Pons (tissue), 1 donor: Measurements from ENCODE around the gene HSFX2.
"Not testable (repeated sequence)": the region's sequence is repeated elsewhere in the genome, so short reads cannot be mapped to it uniquely, and the experiment has no call there.

Experiments
- DNase-seq: peaks from one replicate; pipeline ENCODE4 v3.0.0-alpha.2; 2016; ENCODE audit warnings: low spot score

Gene HSFX2

DNA sequence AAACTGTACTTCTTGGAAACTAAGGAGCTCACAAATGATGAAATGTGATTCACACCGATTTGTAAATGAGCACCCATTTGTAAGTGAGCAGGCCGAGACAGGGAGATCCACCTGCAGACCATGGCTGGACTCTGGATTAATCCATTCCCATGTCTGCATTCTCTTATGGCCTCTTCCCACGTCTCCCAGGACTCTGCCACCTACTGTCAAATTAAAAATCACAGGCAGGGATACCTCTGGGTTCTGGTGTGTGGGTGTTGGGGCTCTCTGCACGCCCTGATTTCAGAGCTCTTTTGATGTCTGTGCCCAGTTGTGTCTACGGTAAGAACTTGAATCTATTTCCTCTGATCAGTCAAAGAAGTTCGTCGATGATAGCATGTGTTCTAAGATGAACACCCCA lies 4.1 kb downstream of the HSFX2 start:
- DNase-seq = not testable (repeated sequence)

GRCh38 chrX:149587359-149587758 lies 7.8 kb downstream of the HSFX2 start, which contains the start of gene MAGEA9B:
TSS of gene MAGEA9B (minus strand) at chrX:149587459. CDS start at chrX:149583179, 4,280 bp downstream.
- DNase-seq = not testable (repeated sequence)

DNA sequence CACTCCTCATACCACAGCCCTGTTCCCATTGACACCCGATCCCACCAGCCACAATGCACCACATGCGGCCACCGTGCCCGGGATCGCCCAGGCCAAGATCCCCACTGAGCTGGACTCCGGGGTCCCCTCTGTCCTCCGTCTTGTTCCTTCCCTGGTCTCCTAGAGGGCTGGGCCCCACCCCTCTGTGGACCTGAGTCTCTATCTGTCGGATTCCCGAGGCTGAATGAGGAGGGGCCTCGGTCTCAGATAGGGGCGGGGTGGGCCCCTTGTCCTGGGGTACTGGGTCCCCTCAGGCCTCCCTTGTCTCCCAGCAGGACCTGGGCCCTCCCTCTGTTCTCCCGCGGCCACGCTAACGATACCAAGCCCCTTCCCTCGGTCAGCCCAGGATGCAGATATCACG lies 9.5 kb downstream of the HSFX2 start:
- DNase-seq = not testable (repeated sequence)

DNA sequence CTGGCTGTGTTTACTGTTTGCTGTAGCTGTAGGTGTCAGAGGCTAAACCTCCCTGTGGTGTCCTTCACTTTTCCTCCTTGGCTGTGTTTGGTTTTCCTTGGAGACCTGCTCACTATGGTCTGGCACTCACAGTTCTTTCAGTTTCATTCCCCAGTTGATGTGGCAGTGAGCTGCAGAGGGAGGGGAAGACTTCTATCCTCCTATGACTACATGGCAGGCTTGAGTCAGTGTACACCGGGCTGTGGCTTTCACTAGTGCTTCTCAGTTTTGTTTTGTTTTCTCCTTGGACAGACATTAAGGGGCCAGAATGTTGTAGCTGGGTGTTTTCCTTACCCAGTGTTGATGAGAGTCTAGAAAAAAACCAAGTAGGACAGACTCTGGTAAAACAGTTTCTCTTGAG lies 21.7 kb downstream of the HSFX2 start:
- not testable (repeated sequence) for DNase-seq

DNA sequence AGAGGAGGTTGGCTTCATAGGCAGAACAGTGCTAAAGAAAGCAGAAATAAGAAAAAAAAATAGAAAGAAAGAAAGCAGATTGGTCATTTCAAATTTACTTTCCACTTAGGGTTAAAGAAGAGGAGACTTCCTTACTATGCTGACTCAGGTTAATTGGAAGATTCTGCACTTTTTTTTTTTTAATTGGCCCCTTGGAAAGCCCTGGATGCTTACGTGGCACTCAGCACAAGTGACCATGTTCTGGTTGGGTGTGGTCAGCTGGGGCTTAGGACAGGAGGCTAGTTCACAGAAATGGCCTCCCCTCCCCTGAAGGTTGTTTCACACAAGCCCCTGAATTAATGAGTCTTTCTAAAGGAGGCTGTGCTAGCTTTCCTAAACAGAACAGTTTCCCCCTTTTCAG lies 22.4 kb downstream of the HSFX2 start:
- DNase-seq = no peak

GRCh38 chrX:149571770-149572169 lies 23.3 kb downstream of the HSFX2 start:
- no peak for DNase-seq

- no peak for DNase-seq
Observed at GRCh38 chrX:149570668-149571067, 24.4 kb downstream of the HSFX2 start.

GRCh38 chrX:149569770-149570169 lies 25.3 kb downstream of the HSFX2 start:
- DNase-seq = no peak

- DNase-seq = no peak
Observed at GRCh38 chrX:149568701-149569296, 26.3 kb downstream of the HSFX2 start.

DNA sequence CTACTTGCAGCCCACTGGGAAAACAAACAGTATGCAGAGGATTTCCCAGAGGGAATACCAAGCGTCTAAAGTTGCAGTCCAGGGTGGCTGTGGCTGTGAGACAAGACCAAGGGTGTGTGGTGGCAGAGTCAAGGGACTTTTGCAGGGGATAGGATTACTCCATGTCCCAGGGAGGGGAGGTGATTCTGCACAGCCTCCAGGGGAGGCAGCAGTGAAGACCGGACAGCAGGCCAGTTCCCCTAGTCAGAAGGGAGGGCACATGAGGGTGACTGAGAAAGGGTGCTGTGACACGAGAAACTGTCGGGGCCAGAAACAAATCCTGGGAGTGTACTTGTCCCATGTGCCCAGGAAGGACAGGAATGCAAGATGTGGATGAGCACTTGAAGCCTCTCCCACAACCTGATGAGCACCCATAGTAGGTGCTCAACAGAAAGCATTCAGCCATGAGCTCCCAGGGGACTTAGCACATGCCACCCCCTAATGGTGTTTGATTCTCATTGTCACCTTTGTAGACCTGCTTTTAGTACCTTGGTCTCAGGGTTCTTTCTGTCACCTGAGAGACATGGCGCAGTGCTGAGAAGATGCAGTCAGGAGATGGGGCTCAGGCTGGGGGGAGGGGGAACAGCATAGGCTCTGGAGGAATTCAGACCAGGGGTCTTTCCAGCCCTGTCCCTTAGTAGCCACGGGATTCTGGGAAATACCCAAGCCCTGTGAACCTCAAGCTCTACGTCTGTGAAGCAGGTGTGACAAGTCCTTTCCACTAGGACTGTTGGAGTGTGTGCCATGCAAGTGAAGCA lies 27.3 kb downstream of the HSFX2 start:
- DNase-seq = no peak

DNA sequence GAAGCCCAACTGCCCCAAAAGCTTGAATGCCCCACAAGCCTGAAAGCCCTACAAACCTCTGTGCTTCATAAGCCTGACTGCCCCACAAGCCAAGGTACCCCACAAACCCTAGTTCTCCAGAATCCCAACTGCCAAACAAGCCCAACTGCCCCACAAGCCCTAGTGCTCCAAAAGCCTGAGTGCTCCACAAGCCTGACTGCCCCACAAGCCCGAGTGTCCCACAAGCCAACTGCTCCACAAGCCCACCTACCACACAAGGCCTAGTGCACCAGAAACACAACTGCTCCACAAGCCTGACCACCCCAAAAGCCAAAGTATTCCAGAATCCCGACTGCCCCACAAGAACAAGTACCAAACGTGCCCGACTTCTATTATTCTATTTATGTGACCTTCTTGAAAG lies 31.8 kb downstream of the HSFX2 start:
- no peak for DNase-seq

- not testable (repeated sequence) for DNase-seq
Observed at GRCh38 chrX:149555251-149555650, 39.9 kb downstream of the HSFX2 start.

DNA sequence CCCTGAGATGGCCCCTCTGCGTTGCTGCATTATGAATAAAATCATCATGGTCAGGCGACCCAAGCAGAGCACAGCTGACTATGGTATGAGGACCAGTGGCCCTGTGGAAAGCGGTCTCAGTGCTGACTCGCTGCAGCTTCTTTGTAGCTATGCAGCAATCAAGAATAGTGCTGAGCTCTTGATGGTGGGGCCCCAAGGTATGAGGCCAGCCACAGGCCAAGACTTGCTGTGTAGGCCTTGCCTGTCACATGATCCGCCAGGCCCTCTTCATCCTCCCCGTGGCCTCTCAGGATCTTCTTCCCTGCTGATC lies 43.2 kb downstream of the HSFX2 start:
- DNase-seq = not testable (repeated sequence)

- DNase-seq = not testable (repeated sequence)
Observed at GRCh38 chrX:149551245-149551938, 43.7 kb downstream of the HSFX2 start.

DNA sequence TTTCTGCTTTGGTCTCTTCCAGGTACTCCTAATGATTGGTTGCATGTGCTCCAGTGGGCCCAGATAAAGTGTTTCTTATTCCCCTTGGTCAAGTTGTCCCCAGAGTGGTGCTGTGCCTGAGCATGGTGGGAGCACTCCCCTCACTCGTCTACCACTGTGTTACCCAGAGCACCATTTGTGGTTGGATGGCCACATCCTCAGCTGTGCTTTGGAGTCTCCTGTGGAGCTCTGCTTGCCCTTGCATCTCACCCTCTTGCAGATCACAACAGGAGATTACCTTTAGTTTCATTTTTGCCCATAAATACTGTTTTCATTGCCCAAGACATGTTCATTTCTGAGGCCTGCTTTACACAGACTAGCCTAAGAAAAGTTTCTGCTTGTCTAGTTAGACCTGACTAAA lies 44.7 kb downstream of the HSFX2 start:
- not testable (repeated sequence) for DNase-seq

DNA sequence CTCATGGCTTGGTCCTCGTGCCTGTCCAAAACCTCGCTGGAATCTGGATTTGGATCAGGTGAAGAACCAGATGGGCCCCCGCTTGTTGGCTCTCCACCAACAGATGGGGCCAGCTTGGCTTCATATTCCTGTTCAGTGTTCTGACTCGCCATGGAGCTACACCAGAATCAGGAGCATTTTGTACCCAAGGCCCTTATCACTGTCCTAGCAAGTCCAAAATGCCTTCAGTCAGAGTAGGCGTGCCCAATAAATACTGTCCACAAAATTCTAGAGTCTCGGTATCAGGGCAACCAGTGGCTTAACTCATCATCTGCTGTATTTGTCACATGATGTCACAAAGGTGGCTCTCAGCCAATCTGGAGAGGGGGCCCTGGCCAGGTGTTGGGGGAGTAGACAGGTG lies 45.4 kb downstream of the HSFX2 start, which contains the start of gene HSFX3:
HSFX3 (minus strand) TSS at position 224 of the 400 bp plus-strand sequence; CDS start at position 152, 72 bp downstream.
- not testable (repeated sequence) for DNase-seq

DNA sequence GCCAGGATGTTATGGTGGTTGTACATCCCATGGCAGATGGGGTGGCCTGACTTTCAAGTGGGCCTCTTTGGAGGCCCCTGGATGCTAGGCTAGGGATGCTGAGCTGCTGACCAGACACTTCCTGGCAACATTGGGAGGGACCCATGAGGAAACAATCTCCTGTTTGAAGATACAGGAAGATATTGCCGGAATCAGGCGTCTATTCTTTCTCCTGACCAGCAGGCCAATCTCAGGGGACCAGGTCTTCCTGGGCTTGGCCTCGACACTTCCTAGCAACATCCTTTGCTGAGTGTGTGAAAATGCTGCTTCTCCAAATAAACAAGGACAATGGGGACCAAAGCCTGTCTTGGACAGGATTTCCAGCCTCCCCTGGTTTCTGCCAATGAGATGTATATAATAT lies 47.3 kb downstream of the HSFX2 start:
- DNase-seq = not testable (repeated sequence)

DNA sequence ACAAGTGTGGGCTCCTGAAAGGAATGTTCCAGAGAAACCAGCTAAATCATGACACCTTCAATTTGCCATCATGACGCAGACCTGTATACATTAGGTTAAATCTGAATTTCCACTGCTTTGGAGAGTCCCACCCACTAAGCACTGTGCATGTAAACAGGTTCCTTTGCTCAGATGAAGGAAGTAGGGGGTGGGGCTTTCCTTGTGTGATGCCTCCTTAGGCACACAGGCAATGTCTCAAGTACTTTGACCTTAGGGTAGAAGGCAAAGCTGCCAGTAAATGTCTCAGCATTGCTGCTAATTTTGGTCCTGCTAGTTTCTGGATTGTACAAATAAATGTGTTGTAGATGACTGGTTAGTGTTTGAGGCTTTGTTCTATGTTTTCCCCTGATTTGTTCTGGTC lies 48.2 kb downstream of the HSFX2 start:
- DNase-seq = not testable (repeated sequence)

- DNase-seq = not testable (repeated sequence)
Observed at GRCh38 chrX:149545545-149546543, 49.3 kb downstream of the HSFX2 start.
